NT2/D1 (cell line): Measurements from ENCODE around the gene RBM22.

ENCODE experiments used
- SUZ12 ChIP-seq: IDR thresholded peaks from 2 replicates; pipeline ENCODE4 v1.6.1; 2011; ENCODE audit not compliant: insufficient read length, insufficient read depth; ENCODE audit errors: extremely low read depth
- YY1 ChIP-seq: IDR thresholded peaks from 2 replicates; pipeline ENCODE4 v1.6.1; 2011; ENCODE audit not compliant: insufficient read length, insufficient read depth

DNA sequence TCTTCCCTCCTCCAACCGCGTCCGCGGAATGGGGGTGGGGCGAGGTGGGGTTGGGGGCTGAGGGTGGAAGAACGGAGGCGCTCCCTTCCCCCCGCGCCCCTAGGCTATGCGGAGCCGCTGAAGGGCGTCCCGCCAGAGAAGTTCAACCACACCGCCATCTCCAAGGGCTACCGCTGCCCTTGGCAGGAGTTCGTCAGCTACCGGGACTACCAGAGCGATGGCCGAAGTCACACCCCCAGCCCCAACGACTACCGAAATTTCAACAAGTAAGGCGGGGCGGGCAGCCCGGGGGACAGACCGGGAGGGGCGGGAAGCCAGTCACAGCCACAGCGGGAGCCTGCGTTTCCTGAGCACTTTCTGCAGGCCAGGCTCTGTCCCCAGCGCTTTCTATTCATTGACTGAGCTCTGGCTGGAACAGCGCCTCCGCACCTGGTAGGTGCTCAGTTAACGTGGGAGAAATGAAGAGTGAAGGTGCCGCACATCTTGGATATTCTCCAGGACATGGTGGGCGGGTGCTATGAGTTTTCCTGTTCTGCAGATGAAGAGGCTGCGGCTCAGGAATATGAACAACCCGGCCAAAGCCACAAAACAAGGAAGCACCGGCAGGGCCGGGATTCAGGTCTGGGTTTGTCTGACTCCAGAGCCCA, 28.5 kb downstream of the RBM22 start:
- TF ChIP-seq SUZ12: no peak
- no peak for TF ChIP-seq YY1
